Loucy (cell line): ENCODE measurements around the gene TRPC5OS.

Experiments
- EZH2phosphoT487 ChIP-seq: fragments of 200-600 bp; IDR thresholded peaks from 2 replicates; pipeline ENCODE4 v1.6.1; 2018; ENCODE audit warnings: antibody characterized with exemption, mild to moderate bottlenecking, moderate library complexity, borderline replicate concordance
- TF ChIP-seq, protein P1 (sequence below): fragments of 200-600 bp; sonication (generic); conservative IDR thresholded peaks from 2 replicates; pipeline ENCODE4 v1.5.1; 2014; ENCODE audit warnings: mild to moderate bottlenecking, antibody characterized with exemption, low read length

DNA sequence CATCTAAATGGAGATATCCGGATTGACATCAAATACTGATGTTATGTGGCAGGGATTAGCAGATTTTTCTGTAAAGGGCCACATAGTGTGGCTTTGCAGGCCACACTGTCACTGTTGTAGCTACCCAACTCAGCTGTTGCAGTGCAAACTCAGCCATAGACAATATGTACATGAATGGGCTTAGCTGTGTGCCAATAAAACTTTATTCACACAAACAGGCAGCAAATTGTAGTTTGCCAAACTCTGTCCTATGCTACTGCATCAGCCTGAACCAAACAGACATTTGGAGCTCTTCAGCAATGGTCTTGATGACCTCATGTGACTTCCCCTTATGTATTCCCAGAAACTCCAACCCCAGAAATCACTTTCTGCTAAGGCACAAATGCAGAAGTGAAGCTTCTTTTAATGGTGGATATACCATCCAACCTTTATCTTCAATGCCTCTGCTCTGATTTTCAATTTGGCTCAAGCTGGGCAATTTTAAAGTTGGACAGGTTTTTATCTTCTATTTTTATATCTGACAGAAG lies 18.4 kb upstream of the TRPC5OS start:
- TF ChIP-seq, protein P1, sequence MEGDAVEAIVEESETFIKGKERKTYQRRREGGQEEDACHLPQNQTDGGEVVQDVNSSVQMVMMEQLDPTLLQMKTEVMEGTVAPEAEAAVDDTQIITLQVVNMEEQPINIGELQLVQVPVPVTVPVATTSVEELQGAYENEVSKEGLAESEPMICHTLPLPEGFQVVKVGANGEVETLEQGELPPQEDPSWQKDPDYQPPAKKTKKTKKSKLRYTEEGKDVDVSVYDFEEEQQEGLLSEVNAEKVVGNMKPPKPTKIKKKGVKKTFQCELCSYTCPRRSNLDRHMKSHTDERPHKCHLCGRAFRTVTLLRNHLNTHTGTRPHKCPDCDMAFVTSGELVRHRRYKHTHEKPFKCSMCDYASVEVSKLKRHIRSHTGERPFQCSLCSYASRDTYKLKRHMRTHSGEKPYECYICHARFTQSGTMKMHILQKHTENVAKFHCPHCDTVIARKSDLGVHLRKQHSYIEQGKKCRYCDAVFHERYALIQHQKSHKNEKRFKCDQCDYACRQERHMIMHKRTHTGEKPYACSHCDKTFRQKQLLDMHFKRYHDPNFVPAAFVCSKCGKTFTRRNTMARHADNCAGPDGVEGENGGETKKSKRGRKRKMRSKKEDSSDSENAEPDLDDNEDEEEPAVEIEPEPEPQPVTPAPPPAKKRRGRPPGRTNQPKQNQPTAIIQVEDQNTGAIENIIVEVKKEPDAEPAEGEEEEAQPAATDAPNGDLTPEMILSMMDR: no peak
- TF ChIP-seq EZH2phosphoT487: no peak
